Measurements from ENCODE around the gene ATP2B2.
A peak's percentile ranks its signal among the peaks of the same experiment; 100 is the strongest.

ATP2B2 gene

GRCh38 chr3:10443272-10444109 is 61.9 kb downstream of the ATP2B2 start:
- in situ Hi-C loops (cut with HindIII; ENCODE audit: low sequenced_read_pairs): no loop called here
- no peak for DNase-seq (ENCODE audit: low read depth)
- no peak for TF ChIP-seq CTCF (IDR thresholded peaks at IDR 0.05; ENCODE audit: low read depth, low read length, missing control alignments)
- H3K4me3 ChIP-seq (ENCODE audit: low read depth, low read length): no peak overlapping the region

- DNase-seq (ENCODE audit: low read depth): peak; percentile 38
- H3K4me3 ChIP-seq (ENCODE audit: low read depth, low read length): no peak overlapping the region
- TF ChIP-seq CTCF (IDR thresholded peaks at IDR 0.05; ENCODE audit: low read depth, low read length, missing control alignments): no peak
- in situ Hi-C loops (cut with HindIII; ENCODE audit: low sequenced_read_pairs): no loop called here
Observed at GRCh38 chr3:10442151-10442795, 63.1 kb downstream of the ATP2B2 start.

GRCh38 chr3:10440684-10441083 is 64.7 kb downstream of the ATP2B2 start:
- DNase-seq (ENCODE audit: low read depth): no peak
- TF ChIP-seq CTCF (IDR thresholded peaks at IDR 0.05; ENCODE audit: low read depth, low read length, missing control alignments): no peak
- H3K4me3 ChIP-seq (ENCODE audit: low read depth, low read length): no peak overlapping the region
- in situ Hi-C loops (cut with HindIII; ENCODE audit: low sequenced_read_pairs): no loop called here

- no peak for TF ChIP-seq CTCF (IDR thresholded peaks at IDR 0.05; ENCODE audit: low read depth, low read length, missing control alignments)
- in situ Hi-C loops (cut with HindIII; ENCODE audit: low sequenced_read_pairs): loop anchor here (5.0 kb wide), 1 partner anchor 88 kb away; no protein-coding TSS in a partner anchor
Observed at GRCh38 chr3:10438902-10439610, 66.3 kb downstream of the ATP2B2 start.

GRCh38 chr3:10437995-10438901 is 67.1 kb downstream of the ATP2B2 start:
- in situ Hi-C loops (cut with HindIII; ENCODE audit: low sequenced_read_pairs): loop anchor here (5.0 kb wide), 1 partner anchor 89 kb away; no protein-coding TSS in a partner anchor
- no peak for DNase-seq (ENCODE audit: low read depth)
- no peak for TF ChIP-seq CTCF (IDR thresholded peaks at IDR 0.05; ENCODE audit: low read depth, low read length, missing control alignments)
- no peak overlapping the region for H3K4me3 ChIP-seq (ENCODE audit: low read depth, low read length)

More at GRCh38 chr3:10438902-10439610, 66.3 kb downstream of the ATP2B2 start:
- DNase-seq (ENCODE audit: low read depth): no peak
- no peak overlapping the region for H3K4me3 ChIP-seq (ENCODE audit: low read depth, low read length)
